Loucy (cell line): Measurements from ENCODE around the gene POU2F2.
"Not testable (repeated sequence)": the region's sequence is repeated elsewhere in the genome, so short reads cannot be mapped to it uniquely, and the experiment has no call there.

Experiments
- H2AFZ ChIP-seq: fragments of 200-600 bp; sonication (generic); 2 replicates; pipeline ENCODE4 v1.6.0; 2016; ENCODE audit warnings: antibody characterized with exemption, mild to moderate bottlenecking, low read length, moderate library complexity
- H3F3A ChIP-seq: fragments of 200-600 bp; 2 replicates; pipeline ENCODE4 v1.6.0; 2016; ENCODE audit warnings: antibody characterized with exemption, low read depth, mild to moderate bottlenecking
- H3K27me3 ChIP-seq: fragments of 200-600 bp; sonication (generic); 2 replicates; pipeline ENCODE4 v1.6.1; 2014; ENCODE audit warnings: low read length, mild to moderate bottlenecking; ENCODE audit not compliant: insufficient read depth, poor library complexity, severe bottlenecking
- H3K36me3 ChIP-seq: fragments of 200-600 bp; sonication (generic); 2 replicates; pipeline ENCODE4 v1.6.1; 2016; ENCODE audit warnings: low read length; ENCODE audit not compliant: insufficient read depth
- H3K4me1 ChIP-seq: fragments of 200-600 bp; sonication (generic); 2 replicates; pipeline ENCODE4 v1.5.1; 2014; ENCODE audit warnings: low read length, mild to moderate bottlenecking; ENCODE audit not compliant: insufficient read depth, poor library complexity, severe bottlenecking
- H3K4me2 ChIP-seq: fragments of 200-600 bp; sonication (generic); 2 replicates; pipeline ENCODE4 v1.6.0; 2014; ENCODE audit warnings: antibody characterized with exemption, low read length, low read depth, mild to moderate bottlenecking; ENCODE audit not compliant: poor library complexity, severe bottlenecking
- H3K4me3 ChIP-seq: fragments of 200-600 bp; sonication (generic); 2 replicates; pipeline ENCODE4 v1.5.1; 2014; ENCODE audit warnings: low read length, mild to moderate bottlenecking, mixed read lengths; ENCODE audit not compliant: poor library complexity, severe bottlenecking
- H3K79me2 ChIP-seq: fragments of 200-600 bp; sonication (generic); 2 replicates; pipeline ENCODE4 v1.6.1; 2014; ENCODE audit warnings: low read length; ENCODE audit not compliant: insufficient read depth
- H3K9ac ChIP-seq: fragments of 200-600 bp; sonication (generic); 2 replicates; pipeline ENCODE4 v1.6.0; 2014; ENCODE audit warnings: mild to moderate bottlenecking, low read depth, low read length, moderate library complexity; ENCODE audit not compliant: poor library complexity, severe bottlenecking
- H3K9me2 ChIP-seq: fragments of 200-600 bp; sonication (generic); replicated peaks from 2 replicates; pipeline ENCODE4 v1.6.1; 2016; ENCODE audit warnings: low read depth, low read length, mixed read lengths
- H3K9me3 ChIP-seq: fragments of 200-600 bp; sonication (generic); 2 replicates; pipeline ENCODE4 v1.6.1; 2014; ENCODE audit warnings: mild to moderate bottlenecking, antibody characterized with exemption, low read length, low read depth; ENCODE audit not compliant: insufficient read depth
- H4K20me1 ChIP-seq: fragments of 200-600 bp; sonication (generic); 2 replicates; pipeline ENCODE4 v1.6.0; 2014; ENCODE audit warnings: antibody characterized with exemption, low read length, mild to moderate bottlenecking; ENCODE audit not compliant: insufficient read depth, poor library complexity, severe bottlenecking
- CTCF ChIP-seq: fragments of 200-600 bp; sonication (generic); conservative IDR thresholded peaks from 2 replicates; pipeline ENCODE4 v1.5.1; 2014; ENCODE audit warnings: mild to moderate bottlenecking, antibody characterized with exemption, low read length
- EZH2phosphoT487 ChIP-seq: fragments of 200-600 bp; IDR thresholded peaks from 2 replicates; pipeline ENCODE4 v1.6.1; 2018; ENCODE audit warnings: antibody characterized with exemption, mild to moderate bottlenecking, moderate library complexity, borderline replicate concordance

The POU2F2 gene

DNA sequence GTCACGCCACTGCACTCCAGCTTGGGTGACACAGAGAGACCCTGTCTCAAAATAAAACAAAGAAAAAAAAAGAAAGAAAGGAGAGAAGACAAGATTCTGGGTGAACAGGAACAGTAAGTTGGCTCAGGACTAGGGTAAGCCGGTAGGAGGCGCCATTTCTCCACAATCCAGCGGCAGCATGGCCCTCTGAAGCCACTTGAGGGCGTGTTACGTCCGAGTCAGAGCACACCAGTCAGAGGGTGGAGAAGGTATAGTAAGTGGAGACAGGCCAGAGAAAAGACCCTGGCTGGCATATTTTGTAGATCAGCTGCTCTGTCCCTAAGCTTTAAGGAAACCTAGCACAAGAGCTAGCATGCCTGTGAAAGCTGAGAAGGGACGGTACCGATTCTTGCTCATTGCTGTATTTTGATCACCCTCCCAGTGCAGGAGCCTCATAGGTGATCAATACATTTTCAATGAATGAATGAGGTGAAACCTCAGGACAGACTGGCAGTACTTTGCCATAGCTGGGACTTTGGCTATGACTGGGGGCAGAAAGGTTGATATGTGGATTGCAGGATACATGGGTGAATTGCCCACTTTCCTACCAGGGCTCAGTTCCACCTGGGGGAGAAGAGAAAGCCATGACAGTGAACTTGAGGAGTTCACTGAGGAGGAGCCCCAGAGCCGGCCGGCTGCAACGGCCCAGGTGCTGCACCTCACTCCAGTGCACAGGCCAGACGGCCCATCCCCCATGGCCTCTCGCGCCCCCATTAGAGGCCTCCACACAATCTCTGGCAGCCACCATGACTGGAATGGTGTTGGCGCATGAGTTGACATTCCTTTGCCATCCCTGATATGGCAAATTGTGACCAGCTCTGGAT, 23.5 kb downstream of the POU2F2 start:
- Histone ChIP-seq H3K9me3 (no peaks in the 10 kb centered on the region), H3K79me2 (no peaks in the 10 kb centered on the region), H3K9ac (peak overlapping the region; percentile 6), H3K4me3 (no peak overlapping the region), H3F3A (no peaks in the 10 kb centered on the region), H3K9me2 (no peaks in the 10 kb centered on the region), H3K27me3 (no peaks in the 10 kb centered on the region), H4K20me1 (no peaks in the 10 kb centered on the region), H3K4me2 (no peak overlapping the region), H3K4me1 (peaks cover 4% of the 10 kb centered on the region), H2AFZ (no peak overlapping the region), H3K36me3 (no peaks in the 10 kb centered on the region)
- TF ChIP-seq CTCF = peak; percentile 100
- TF ChIP-seq EZH2phosphoT487 = no peak

DNA sequence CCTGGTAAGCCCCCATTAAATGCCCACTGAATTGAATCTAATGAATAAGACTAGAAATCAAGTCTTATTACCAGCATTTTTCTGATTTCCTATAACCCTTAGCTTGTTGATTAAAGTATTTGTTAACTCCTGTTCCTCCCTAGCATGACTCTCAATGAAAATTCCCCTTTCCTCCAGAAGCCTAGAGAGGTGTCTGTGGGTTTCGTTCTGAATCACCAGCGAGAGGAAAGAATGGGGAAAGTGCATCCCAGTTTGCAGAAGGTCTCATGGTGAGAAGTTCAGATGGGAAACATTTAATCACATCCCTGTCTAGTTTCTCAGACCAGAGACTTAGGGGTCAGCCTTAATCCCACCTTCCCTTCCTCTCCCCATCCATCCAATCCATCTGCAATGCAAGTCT, 26.9 kb downstream of the POU2F2 start:
- Histone ChIP-seq H3K79me2 (no peaks in the 10 kb centered on the region), H3K4me3 (no peak overlapping the region), H3K4me2 (no peak overlapping the region), H2AFZ (no peak overlapping the region), H3K9me2 (no peaks in the 10 kb centered on the region), H4K20me1 (no peaks in the 10 kb centered on the region), H3K4me1 (no peaks in the 10 kb centered on the region), H3F3A (no peaks in the 10 kb centered on the region), H3K36me3 (no peaks in the 10 kb centered on the region), H3K9ac (no peak overlapping the region), H3K9me3 (no peaks in the 10 kb centered on the region), H3K27me3 (no peaks in the 10 kb centered on the region)
- TF ChIP-seq CTCF = no peak
- TF ChIP-seq EZH2phosphoT487 = no peak

GRCh38 chr19:42102877-42103276, 29.4 kb downstream of the POU2F2 start:
- Histone ChIP-seq H3K9ac (no peak overlapping the region), H4K20me1 (no peaks in the 10 kb centered on the region), H3K9me2 (no peaks in the 10 kb centered on the region), H3K4me3 (no peak overlapping the region), H3K36me3 (no peaks in the 10 kb centered on the region), H3F3A (no peaks in the 10 kb centered on the region), H3K79me2 (no peaks in the 10 kb centered on the region), H2AFZ (no peak overlapping the region), H3K27me3 (no peaks in the 10 kb centered on the region), H3K4me2 (no peak overlapping the region), H3K4me1 (no peaks in the 10 kb centered on the region), H3K9me3 (no peaks in the 10 kb centered on the region)
- no peak for TF ChIP-seq EZH2phosphoT487

DNA sequence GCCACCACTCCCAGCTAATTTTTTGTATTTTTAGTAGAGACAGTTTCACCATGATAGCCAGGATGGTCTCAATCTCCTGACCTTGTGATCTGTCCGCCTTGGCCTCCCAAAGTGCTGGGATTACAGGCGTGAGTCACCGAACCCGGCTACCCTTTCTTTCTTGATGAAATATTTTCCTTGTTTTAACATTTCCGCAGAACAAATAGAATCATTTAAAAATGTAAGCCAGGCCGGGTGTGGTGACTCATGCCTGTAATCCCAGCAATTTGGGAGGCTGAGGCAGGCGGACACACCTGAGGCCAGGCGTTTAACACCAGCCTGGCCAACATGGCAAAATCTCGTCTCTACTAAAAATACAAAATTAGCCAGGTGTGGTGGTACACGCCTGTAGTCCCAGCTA, 32.0 kb downstream of the POU2F2 start:
- H3K36me3 ChIP-seq, H3K9me3 ChIP-seq, H3K4me2 ChIP-seq: not testable (repeated sequence)

More for the DNA sequence above, 32.0 kb downstream of the POU2F2 start:
- H3K9me2 ChIP-seq, H4K20me1 ChIP-seq, H2AFZ ChIP-seq, H3K79me2 ChIP-seq, H3K4me3 ChIP-seq, H3K4me1 ChIP-seq, H3K9ac ChIP-seq, H3K27me3 ChIP-seq, H3F3A ChIP-seq: not testable (repeated sequence)
